ENCODE data around the gene LRP1.

LRP1 gene

DNA sequence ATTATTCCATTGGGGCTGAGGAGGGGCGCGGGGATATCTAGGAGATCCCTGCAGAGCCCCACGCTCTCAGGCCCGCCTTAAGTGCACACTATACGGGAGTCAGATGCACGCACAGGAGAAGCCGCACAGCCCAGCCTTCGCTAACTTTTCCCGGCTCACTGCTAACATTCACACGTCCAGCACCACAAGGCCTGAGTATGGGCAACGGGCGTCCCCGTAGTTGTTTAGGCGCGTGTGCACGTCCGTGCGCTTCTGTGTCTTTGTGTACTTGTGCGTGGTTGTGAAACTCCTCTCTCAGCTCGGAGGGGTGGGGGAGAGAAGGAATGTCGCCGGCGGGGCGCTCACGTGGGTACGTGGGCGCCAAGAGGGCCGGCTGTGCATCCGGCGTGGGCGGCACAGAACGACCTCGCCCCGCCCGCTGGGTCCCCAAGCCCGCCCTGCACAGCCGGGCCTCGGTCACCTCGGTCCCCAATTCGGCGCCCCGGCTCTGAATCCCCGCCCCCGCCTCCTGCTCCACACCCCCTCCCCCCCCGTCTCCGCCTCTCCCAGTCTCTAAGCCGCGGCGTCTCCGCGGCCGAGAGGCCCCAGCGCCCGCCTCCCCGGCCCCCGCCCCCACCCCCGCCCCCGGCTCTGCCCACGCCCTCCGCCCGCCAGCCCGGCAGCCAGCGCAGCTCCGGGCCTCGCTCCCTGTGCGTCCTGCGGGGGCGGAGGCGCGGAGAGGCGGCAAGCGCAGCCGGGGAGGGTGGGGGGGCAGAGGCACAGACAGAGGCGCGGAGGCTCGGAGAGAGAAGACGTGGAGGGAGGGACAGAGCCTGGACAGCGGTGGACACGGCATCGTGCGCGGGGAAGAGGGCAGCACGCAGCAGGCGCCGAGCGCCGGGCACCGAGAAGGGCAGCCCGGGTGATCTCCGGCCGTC lies 39.7 kb upstream of the LRP1 start, which contains the start of gene NAB2:
Gene NAB2, plus strand, starts transcription at position 761 of the 917 bp plus-strand sequence. CDS start 158 bp downstream, outside the sequence.
- peak; percentile 51; the same call in 1 of the 2 replicates for TF ChIP-seq TAF1 (IDR thresholded peaks at IDR 0.05; ENCODE audit: borderline replicate concordance, insufficient read depth, low read length)
- TF ChIP-seq SIN3A (IDR thresholded peaks at IDR 0.05; ENCODE audit: borderline replicate concordance, insufficient read depth, low read length): 0 out of 2 replicates have a peak, but pooled peaks have one; percentile 36
- TF ChIP-seq REST (IDR thresholded peaks at IDR 0.05; ENCODE audit: insufficient read depth in 1 of 2, low read depth in 2 of 2, low read length in 2 of 2): 0 out of 4 replicates have a peak, but pooled peaks of 1 of the 2 experiments have one; percentile 3
- peak; percentile 55; the same call in 1 of the 2 replicates for TF ChIP-seq POLR2AphosphoS5 (IDR thresholded peaks at IDR 0.05; ENCODE audit: low read depth, low read length)
- TF ChIP-seq FOXP2 (optimal IDR thresholded peaks at IDR 0.05; ENCODE audit: borderline replicate concordance, extremely low read depth, extremely low read length, insufficient read depth): no peak

DNA sequence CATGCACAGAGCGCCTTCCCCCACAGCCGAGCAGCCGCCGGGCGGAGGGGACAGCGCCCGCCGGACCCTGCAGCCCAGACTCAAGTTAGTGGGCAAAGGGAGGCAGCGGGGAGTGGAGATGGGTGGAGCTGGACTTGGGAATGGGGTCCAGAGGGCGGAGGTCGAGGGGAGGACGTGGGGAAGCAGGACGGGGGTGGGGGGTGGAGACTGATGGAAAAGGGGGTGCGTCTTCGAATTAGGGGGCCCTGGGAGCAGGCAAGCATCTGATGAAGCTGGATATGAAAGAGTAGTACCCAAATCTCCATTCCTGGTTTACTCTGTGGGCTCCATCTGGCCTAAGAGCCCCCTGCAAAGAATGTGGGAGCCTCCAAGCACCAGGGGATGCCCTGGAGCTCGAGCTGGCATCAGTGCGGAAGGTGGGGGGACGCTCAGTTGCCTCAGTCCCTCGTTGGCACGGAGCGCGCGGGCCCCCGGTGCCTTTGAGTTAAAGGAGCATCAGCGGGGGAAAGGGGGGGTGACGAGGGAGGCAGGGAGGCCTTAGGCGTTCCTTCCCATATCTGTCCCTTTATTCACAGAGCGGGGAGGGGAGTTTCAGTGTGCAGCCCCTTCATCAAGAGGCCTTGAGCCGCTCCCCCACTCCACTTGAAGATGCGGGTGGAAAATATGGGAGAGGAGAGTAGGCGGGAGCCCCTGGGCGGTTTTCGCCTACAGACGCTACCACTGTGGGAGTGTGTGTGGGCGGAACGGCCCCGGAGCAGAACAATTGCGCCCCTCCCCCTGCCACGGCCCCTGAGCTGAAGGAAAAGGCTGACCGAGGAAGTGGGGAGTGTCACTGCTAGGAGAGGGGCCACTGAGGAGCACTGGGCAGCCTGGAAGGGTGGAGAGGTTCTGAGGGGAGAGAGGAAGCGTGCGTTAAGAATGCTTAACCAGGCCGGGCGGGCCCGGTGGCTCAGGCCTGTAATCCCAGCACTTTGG lies 38.7 kb upstream of the LRP1 start:
- 0 out of 4 replicates have a peak, but pooled peaks of 1 of the 2 experiments have one; percentile 22 for TF ChIP-seq REST (IDR thresholded peaks at IDR 0.05; ENCODE audit: insufficient read depth in 1 of 2, low read depth in 2 of 2, low read length in 2 of 2)
- TF ChIP-seq SIN3A (IDR thresholded peaks at IDR 0.05; ENCODE audit: borderline replicate concordance, insufficient read depth, low read length): 0 out of 2 replicates have a peak, but pooled peaks have one; percentile 57
- TF ChIP-seq FOXP2 (optimal IDR thresholded peaks at IDR 0.05; ENCODE audit: borderline replicate concordance, extremely low read depth, extremely low read length, insufficient read depth): no peak
- peak; percentile 55; the same call in 1 of the 2 replicates for TF ChIP-seq TAF1 (IDR thresholded peaks at IDR 0.05; ENCODE audit: borderline replicate concordance, insufficient read depth, low read length)
- peak; percentile 66 for TF ChIP-seq POLR2AphosphoS5 (IDR thresholded peaks at IDR 0.05; ENCODE audit: low read depth, low read length)

GRCh38 chr12:57090490-57090889 lies 37.8 kb upstream of the LRP1 start:
- no peak for TF ChIP-seq POLR2AphosphoS5 (IDR thresholded peaks at IDR 0.05; ENCODE audit: low read depth, low read length)

DNA sequence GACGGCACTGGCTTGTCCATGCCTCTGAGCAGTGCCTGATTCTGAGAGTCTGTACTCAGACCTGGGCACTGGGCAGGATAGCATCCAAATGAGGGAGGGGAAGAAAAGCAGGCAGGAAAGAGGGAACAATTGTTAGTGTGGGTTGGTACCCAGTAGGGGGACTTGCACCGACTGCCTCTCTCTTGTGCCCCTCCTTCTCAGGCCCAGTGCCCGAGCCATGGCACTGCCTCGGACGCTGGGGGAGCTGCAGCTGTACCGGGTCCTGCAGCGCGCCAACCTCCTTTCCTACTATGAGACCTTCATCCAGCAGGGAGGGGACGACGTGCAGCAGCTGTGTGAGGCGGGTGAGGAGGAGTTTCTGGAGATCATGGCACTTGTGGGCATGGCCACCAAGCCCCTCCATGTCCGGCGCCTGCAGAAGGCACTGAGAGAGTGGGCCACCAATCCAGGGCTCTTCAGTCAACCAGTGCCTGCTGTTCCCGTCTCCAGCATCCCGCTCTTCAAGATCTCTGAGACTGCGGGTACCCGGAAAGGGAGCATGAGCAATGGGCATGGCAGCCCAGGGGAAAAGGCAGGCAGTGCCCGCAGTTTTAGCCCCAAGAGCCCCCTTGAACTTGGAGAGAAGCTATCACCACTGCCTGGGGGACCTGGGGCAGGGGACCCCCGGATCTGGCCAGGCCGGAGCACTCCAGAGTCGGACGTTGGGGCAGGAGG lies 37.2 kb upstream of the LRP1 start:
- no peak for TF ChIP-seq SIN3A (IDR thresholded peaks at IDR 0.05; ENCODE audit: borderline replicate concordance, insufficient read depth, low read length)
- no peak for TF ChIP-seq POLR2AphosphoS5 (IDR thresholded peaks at IDR 0.05; ENCODE audit: low read depth, low read length)
- no peak for TF ChIP-seq TAF1 (IDR thresholded peaks at IDR 0.05; ENCODE audit: borderline replicate concordance, insufficient read depth, low read length)
- TF ChIP-seq REST (IDR thresholded peaks at IDR 0.05; ENCODE audit: insufficient read depth in 1 of 2, low read depth in 2 of 2, low read length in 2 of 2): no peak
- no peak for TF ChIP-seq FOXP2 (optimal IDR thresholded peaks at IDR 0.05; ENCODE audit: borderline replicate concordance, extremely low read depth, extremely low read length, insufficient read depth)

All from PFSK-1 (cell line).